Activated naive CD4-positive, alpha-beta T cell (primary cell): ENCODE results near the gene HELT.
"Not testable (repeated sequence)": the region's sequence is repeated elsewhere in the genome, so short reads cannot be mapped to it uniquely, and the experiment has no call there.

ENCODE experiments used
- DNase-seq, 4 experiments: peaks; one replicate each; lab custom pipeline; 2025; lab: John Stamatoyannopoulos, UW

Gene HELT, protein sequence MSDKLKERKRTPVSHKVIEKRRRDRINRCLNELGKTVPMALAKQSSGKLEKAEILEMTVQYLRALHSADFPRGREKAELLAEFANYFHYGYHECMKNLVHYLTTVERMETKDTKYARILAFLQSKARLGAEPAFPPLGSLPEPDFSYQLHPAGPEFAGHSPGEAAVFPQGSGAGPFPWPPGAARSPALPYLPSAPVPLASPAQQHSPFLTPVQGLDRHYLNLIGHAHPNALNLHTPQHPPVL

DNA sequence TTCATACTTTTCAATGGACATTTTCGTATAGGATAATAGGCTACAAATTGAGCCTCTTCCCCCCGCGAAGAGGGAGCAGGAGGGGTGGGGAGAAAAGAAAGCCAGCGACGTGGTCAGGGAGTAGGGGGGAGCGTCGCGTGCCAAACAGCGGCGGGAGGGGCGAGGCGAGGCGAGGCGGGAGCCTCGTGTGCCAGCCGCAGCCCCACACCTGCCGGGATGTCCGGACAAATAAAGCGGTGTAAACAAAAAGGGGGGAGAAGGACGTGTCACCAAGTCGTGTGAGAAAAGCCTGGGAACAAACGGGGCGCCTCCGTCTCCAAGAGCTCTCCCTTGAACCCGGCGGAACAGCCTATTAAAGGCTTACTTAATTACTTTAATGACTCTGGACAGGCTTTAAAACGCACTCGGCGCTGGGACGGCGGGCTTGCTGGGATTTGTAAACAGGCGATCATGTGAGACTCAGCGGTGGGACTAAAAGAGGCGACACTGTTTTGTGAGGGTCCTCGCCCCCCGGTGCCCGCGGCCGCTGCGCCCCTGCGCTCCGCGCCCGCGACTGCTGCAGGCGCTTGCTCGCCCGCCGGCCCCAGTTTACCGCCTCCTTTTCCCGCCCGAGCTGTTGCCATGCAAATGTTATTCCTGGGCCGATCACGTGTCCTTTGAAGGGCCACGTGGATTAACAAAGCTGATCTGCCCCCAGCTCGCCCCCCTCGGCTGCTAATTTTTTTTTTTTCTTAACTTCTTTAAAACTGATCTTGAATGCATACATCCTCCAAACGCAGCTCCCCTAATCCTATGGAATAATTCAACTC, at the start of gene HELT:
Gene HELT (plus strand): TSS at position 527 of the 809 bp plus-strand sequence. CDS start 439 bp downstream, outside the sequence.
- no peak for DNase-seq

DNA sequence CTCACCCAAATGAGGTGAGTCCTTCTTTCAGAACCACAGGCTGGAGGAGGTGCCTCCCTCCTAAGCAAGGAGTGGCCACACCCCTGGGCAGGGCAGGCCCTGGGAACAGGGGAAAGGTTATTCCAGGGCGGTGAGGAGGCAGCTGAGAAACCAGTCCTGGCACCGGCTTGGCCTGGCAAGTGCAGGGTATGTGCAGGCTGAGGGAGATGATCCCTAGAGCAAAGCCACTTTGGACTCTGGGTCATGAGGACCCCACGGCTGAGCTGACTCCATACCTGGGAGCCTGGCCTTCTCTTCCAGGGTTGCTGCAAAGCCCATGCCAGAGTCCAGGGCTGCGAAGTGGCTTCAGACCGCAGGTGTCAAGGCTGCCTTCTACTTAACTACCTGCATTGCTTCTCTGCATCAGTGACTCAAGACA, 49.5 kb upstream of the HELT start:
- DNase-seq: no peak

DNA sequence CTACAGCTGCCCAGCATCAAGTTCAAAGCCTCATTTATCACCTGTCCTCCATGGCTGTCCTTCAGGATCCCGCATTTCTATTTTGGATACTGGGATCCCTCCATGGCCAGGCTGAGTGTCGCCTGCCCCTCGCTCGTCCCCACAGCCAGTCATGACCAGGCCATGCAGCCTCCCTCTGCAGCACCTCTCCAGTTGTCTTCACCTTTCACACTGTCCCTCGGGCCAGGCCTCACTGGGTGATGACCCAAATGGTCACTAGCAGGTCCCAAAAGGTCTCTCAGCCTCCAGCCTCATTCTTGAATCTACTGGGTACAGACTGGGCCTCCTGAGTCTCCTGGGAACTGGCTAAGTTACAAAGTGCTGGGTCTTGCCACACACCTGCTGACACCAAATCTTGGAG, 48.7 kb upstream of the HELT start:
- DNase-seq: no peak

DNA sequence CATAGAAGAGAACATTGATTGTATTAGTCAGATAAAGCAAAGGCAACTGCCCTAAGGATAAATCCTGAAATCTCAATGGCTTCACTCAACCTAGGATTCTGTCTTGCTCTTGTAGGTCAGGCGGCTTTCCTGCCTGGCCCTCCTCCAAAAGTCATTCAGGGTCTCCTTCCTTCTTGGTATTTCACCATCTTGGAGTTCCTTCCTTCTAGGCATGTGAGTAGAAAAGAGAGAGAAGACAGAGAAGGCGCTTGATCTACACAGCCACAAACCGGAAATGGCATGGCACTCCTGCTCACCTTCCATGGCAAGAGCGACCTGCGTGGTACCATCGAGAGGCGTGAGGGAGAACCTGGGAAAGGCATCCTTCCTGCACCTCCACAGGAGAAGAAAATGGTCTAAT, 45.3 kb upstream of the HELT start:
- DNase-seq: no peak

DNA sequence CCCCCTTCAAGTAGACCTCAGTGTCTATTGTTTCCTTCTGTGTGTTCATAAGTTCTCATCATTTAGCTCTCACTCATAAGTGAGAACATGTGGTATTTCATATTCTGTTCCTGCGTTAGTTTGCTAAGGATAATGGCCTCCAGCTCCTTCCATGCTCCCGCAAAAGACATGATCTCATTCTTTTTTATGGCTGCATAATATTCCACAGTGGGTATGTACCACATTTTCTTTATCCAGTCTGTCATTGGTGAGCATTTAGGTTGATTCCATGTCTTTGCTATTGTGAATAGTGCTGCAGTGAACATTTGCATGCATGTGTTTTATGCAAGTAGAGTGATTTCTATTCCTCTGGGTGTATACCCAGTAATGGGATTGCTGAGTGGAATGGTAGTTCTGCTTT, 41.9 kb upstream of the HELT start:
- not testable (repeated sequence) for DNase-seq

DNA sequence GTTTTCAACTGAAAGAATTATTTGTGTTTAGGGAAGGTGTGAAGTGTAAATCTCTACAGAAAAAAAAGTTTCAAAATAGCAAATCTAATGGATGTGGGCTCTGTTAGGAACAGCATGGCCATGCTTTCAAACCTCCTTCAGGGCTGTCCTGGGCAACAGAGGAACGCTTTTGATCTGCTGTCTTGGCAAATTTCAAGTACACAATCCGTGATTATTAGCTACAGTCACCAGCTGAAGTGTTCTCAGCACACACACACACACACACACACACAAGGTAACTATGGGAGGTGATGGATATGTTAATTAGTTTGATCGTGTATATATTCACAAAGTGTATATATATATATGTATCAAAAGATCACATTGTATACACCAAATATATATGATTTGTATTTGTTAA, 40.5 kb upstream of the HELT start:
- DNase-seq: no peak

DNA sequence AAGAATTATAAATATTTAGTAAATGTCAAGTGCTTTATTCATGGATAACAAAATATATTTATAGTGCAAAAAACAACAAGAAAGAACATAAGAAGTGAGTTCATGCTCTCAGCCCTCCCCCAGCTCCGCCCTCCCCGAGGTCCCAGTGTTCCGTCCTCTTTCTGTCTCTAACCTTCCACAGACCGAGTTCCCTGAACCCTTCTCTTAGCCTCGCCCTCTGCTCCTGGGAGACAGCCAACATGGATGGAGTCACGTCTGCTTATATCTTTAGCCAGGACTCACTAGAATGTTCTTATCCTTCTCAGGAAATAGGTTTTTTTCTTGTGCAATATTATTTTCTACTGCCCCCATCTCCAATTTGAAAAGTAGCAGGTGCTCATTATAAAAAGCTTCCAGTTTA, 40.1 kb upstream of the HELT start:
- no peak for DNase-seq

DNA sequence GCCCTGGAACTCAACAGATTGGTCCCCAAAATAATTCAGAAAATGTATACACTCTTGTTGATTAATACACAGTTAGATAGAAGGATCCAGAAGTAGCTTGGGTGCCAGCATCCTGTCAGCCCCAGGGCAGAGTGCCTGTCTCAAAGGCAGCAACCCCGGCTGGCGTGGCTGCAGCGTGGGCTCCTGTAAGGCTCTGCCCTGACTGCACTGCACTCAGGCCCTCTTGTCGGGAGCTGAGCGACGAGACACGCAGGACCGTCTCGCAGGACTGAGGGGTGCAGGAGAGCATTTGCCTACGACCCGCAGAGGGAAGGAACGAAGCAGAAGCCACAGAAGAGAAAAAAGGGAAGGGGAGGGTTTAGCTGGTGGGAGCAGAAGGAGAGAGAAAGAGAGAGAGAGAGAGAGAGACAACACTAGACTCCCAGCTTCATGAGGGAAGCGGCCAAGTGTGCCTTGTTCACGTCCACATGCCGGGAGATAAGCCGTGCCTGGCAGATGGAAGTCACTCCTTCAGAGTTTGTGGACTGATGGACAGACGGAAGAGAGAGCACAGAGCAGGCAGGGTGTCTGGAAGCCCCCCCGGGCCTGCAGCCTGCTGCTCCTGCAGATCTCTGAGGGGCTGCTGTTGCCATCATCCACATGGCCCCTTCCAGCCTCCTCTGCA, 38.7 kb upstream of the HELT start:
- no peak for DNase-seq

DNA sequence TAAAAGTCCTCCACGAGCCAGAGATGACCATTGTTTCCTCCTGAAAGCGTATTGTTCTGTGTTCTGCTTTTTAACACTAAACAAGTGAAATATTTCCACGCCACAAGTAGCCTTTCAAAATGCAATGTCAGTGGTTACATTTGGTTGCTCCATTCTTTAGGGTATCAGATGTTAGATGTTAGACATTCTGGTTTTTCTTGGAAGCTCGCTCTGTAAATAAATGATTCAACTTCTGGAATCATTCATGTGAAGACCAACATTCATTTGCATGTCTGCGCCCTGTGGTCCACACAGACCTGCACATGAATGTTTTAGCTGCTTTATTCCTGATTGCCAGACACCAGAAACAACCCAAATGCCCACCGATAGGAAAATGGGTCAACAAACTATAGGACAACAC, 38.0 kb upstream of the HELT start:
- DNase-seq: no peak

DNA sequence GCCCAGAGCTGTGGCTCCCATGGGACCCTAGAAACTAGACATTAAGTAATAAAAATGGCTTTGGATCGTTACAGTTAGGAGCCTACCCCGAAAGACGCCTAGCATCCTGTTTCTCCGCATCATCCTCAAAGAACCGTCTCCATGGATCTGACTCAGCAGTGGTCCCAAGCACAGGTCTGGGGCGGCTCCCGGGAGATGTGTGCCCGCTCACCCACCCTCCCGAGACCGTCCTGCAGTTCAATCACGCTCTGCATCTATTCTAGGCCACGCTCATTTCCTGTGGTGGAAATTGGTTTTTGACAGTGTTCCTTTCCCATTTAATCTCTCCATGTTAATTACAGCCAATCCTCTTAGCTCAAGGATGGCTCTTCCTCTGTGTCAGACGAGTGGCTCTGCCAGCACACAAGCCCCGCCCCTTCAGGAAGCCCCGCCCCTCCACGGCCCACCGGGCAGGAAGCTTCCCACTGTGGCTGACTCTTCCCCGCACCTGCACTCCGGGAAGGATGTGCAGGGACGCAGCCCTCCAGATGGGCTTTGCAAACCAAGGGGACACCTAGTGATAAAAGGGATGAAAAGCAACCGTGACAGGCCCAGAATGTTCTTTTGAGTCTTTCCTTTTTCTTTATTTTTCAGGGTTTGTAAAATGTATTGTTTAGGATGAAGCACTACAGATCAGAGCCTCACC, 34.5 kb upstream of the HELT start:
- peak in 3 of 4 experiments; percentile 17 to 57 (median 20) for DNase-seq

DNA sequence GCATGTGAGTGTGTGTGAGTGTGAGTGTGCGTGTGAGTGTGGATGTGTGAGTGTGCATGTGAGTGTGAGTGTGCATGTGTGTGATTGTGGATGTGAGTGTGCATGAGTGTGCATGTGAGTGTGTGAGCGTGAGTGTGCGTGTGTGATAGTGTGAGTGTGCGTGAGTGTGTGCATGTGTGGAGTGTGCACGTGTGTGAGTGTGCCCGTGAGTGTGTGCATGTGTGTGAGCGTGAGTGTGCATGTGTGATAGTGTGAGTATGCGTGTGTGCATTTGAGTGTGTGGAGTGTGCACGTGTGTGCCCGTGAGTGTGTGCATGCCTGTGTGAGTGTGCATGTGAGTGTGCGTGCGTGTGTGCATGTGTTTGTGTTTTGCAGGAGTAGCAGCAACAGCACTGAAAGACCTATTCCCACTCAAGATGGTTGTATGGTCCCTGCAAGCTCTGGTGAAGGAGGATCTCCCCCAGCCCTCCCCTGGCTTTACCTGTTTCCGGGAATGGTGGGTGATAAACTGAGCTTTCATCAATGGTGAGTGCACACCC, 30.7 kb upstream of the HELT start:
- no peak for DNase-seq

DNA sequence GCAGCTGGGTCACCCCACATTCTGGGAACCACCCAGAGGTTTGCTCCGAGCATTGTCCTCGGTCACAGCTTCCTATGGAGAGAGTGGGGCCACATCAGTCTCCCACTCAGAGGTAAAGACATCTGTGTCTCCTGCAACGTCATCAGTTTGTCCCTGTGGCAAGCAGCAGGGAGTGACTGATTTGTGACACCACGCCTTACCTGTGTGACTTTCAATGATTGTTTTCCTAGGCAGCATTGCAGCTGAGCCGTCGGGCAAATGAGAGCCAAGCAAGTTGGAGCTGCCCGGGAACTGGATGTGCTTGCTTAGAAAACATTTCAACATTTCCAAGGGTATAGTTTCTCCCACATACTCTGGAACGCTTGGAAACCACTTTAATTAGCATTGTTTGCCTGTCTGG, 29.7 kb upstream of the HELT start:
- no peak for DNase-seq

DNA sequence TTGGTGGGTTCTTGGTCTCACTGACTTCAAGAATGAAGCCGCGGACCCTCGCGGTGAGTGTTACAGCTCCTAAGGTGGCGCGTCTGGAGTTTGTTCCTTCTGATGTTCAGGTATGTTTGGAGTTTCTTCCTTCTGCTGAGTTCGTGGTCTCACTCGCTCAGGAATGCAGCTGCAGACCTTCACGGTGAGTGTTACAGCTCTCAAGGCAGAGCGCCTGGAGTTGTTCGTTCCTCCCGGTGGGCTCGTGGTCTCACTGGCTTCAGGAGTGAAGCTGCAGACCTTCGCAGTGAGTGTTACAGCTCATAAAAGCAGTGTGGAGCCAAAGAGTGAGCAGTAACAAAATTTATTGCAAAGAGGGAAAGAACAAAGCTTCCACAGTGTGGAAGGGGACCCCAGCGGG, 29.0 kb upstream of the HELT start:
- not testable (repeated sequence) for DNase-seq

DNA sequence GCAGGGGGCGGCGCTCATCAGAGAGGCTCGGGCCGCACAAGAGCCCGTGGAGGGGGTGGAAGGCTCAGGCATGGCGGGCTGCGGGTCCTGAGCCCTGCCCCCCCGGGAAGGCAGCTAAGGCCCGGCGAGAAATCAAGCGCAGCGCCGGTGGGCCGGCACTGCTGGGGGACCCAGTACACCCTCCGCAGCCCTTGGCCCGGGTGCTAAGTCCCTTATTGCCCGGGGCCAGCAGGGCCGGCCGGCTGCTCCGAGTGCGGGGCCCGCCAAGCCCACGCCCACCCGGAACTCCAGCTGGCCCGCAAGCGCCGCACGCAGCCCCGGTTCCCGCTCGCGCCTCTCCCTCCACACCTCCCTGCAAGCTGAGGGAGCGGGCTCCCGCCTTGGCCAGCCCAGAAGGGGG, 28.2 kb upstream of the HELT start:
- not testable (repeated sequence) for DNase-seq

DNA sequence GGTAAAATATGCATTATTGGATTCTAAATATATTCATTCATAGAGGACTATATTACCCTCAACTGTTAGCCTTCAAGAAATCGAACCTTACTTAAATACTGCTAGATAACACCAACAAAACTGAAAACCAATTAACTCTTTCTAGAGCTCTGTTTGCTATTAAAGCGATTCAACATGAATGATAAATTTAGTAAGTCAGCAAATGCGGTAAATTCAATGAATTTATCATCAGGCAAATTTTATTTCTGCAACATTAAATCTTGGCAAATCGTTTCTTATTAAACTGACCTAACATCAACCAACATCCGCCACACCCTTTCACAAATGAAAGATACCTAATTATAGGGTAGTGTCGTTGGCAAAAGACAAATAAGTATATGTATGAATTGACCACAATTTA, 26.4 kb upstream of the HELT start:
- DNase-seq: no peak

DNA sequence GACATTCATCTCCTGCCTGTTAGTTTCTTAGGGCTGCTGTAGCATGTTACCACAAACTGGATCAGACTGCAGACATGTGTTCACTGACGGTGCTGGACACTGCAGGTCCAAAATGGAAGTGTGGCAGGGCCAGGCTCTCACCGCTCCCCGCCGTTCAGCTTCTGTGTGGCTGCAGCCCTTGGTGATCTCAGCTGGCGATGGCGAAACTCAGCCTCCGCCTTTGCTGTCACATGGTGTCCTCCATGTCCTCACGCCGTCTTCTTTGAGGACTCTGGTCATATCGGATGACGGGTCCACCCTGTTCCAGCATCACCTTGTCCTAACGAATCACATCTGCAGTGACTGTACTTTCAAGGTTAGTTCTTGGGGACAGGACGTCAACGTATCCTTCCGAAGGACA, 25.9 kb upstream of the HELT start:
- no peak for DNase-seq

DNA sequence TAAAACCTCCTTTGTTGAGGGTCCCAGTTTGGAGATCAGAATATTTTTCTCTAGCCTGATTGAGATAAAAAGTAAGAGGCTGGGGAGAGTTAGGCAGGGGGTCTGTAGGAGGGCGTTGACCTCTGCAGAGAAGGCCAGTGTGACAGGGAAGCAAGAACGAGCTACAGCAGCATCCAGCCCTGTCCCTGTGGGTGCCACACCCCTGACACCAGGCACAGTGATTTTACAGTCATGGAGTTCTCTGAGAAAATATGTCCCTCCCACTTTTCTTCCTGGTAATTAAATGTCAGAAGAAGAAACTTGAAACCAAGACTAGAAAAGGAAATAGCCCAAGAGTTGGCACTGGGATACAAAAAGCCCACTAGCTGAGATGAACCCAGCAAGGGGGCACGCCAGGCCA, 25.0 kb upstream of the HELT start:
- no peak for DNase-seq

DNA sequence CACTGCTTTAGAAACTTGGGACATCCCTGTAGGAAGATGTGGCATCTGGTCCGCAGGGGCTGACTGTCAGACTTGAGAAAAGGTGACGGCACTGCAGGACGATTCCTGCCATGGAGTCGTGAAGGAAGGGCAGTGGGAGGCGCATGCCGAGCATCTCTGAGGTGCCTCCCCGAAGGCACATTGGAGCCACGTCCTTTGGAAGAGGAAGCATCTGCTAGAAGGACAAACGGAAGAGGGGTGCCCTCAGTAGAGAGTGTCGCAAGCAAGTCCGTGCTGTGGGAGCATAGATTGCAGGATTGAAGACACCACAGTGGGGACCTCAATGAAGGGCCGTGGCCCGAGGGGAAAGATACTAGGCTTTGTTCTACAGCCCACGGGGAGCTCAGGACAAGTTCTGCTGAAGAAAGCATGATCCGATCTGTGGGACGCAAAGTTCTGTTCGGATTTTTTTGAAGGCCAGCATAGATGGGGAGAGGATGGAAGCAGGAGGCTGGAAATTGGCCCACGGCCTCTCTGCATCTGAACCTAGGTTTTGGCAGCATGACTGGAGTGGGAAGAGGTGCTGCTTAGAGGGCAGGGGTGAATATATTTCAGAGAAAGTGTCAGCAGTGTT, 24.2 kb upstream of the HELT start:
- DNase-seq: no peak

DNA sequence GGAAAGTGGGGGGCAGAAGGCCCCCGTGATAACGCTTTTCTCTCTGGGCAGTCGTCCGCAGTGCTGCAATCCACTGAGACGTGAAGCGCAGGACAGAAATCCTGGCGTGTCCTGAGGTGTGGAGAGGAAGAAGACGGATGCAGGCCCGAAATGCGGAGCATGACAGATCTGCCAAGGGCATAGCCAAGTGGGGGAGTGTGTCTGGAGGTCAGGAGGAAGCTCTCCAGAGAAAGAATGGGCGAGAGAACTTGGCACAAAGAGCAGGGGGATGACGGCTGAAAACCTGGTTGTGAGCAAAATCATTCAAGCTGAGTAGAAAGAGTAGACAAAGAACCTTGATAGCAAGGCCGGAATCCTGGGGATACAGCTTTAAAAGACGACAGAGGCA, 23.7 kb upstream of the HELT start:
- no peak for DNase-seq

DNA sequence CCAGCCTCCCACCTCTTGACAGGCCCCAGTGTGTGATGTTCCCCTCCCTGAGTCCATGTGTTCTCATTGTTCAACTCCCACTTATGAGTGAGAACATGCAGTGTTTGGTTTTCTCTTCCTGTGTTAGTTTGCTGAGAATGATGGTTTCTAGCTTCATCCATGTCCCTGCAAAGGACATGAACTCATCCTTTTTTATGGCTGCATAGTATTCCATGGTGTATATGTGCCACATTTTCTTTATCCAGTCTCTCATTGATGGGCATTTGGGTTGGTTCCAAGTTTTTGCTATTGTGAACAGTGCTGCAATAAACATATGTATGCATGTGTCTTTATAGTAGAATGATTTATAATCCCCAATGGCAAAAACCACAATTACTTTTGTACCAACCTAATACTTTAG, 20.6 kb upstream of the HELT start:
- not testable (repeated sequence) for DNase-seq

DNA sequence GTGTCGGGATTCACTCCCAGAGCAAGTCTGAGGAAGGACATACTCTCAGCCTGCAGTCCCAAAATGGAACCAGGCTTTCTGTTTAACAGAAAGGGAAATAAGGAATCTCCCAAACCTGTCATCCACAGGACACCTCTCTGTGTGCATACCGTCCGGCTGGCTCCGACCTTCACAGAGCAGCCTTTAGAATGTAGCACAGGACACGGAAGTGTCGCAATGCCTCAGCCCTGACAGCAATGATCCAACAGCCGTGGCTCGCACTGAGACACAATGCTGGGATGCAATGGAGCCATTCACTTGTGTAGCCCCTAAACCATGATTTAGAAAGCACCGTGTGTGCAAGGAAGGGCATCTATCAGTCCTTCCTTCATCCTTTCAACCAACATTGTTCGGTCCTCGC, 15.5 kb upstream of the HELT start:
- no peak for DNase-seq
